GM12878 (cell line): ENCODE data around the gene LRP5. TPM values are rescaled to one million over a fixed set of nuclear protein-coding genes. Genes with fewer than 3 reads are reported as not detected.

ENCODE experiments used
- BCL11A ChIP-seq: IDR thresholded peaks from 2 replicates; pipeline ENCODE4 v1.6.1; 2011; ENCODE audit warnings: low read depth, low read length
- CBFB ChIP-seq: IDR thresholded peaks from 2 replicates; pipeline ENCODE4 v1.6.1; 2016; ENCODE audit warnings: antibody characterized with exemption, low read depth
- CEBPZ ChIP-seq: fragments of 150-350 bp; IDR thresholded peaks from 2 replicates; pipeline ENCODE4 v1.6.1; 2016; ENCODE audit warnings: low read depth, low read length
- CHD1 ChIP-seq: IDR thresholded peaks from 2 replicates; pipeline ENCODE4 v1.6.1; 2012; ENCODE audit warnings: low read depth, low read length, improper control_type of control experiment
- CHD2 ChIP-seq: IDR thresholded peaks from 2 replicates; pipeline ENCODE4 v1.6.1; 2011; ENCODE audit warnings: low read depth, low read length, improper control_type of control experiment, borderline replicate concordance
- DPF2 ChIP-seq: fragments of 450-650 bp; IDR thresholded peaks from 2 replicates; pipeline ENCODE4 v1.6.1; 2017; ENCODE audit warnings: mild to moderate bottlenecking
- EGR1 ChIP-seq, 2 experiments: IDR thresholded peaks; 1 replicate in 1 of 2; 2 replicates in 1 of 2; pipeline ENCODE4 v1.6.1; 2011 to 2012; ENCODE audit warnings: low read depth in 2 of 2, low read length in 2 of 2, borderline replicate concordance in 1 of 2, mild to moderate bottlenecking in 1 of 2, moderate library complexity in 1 of 2
- EP300 ChIP-seq, 2 experiments: fragments of 150-350 bp in 1 of 2; IDR thresholded peaks; 2 replicates each; pipeline ENCODE4 v1.6.1; 2011 to 2012; ENCODE audit warnings: low read depth in 2 of 2, low read length in 2 of 2, borderline replicate concordance in 1 of 2, improper control_type of control experiment in 1 of 2, inconsistent platforms in 1 of 2; ENCODE audit not compliant: control insufficient read depth in 1 of 2
- ESRRA ChIP-seq: IDR thresholded peaks from 2 replicates; pipeline ENCODE4 v1.6.1; 2012; ENCODE audit warnings: mild to moderate bottlenecking, low read length, improper control_type of control experiment
- HDAC2 ChIP-seq: fragments of 200-600 bp; sonication (generic); IDR thresholded peaks from 2 replicates; pipeline ENCODE4 v1.6.1; 2017
- IKZF1 ChIP-seq: fragments of 450-650 bp; conservative IDR thresholded peaks from 2 replicates; pipeline ENCODE4 v1.6.1; 2017; ENCODE audit warnings: antibody characterized with exemption, mild to moderate bottlenecking
- MEF2B ChIP-seq: fragments of 450-650 bp; IDR thresholded peaks from 2 replicates; pipeline ENCODE4 v1.6.1; 2018; ENCODE audit warnings: mild to moderate bottlenecking, moderate library complexity; ENCODE audit not compliant: partially characterized antibody, poor library complexity, severe bottlenecking
- NR2C1 ChIP-seq: fragments of 450-650 bp; IDR thresholded peaks from 2 replicates; pipeline ENCODE4 v1.6.1; 2017; ENCODE audit warnings: antibody characterized with exemption, mild to moderate bottlenecking, moderate library complexity
- NR2F1 ChIP-seq: fragments of 450-650 bp; conservative IDR thresholded peaks from 2 replicates; pipeline ENCODE4 v1.6.1; 2017; ENCODE audit warnings: mild to moderate bottlenecking
- PAX5 ChIP-seq: IDR thresholded peaks from 2 replicates; pipeline ENCODE4 v1.6.1; 2011; ENCODE audit warnings: low read depth, low read length, borderline replicate concordance
- PAX8 ChIP-seq: fragments of 450-650 bp; IDR thresholded peaks from 2 replicates; pipeline ENCODE4 v1.6.1; 2017; ENCODE audit warnings: mild to moderate bottlenecking, moderate library complexity
- RB1 ChIP-seq: fragments of 450-650 bp; formaldehyde crosslinking; IDR thresholded peaks from 2 replicates; pipeline ENCODE4 v1.6.1; 2017; ENCODE audit warnings: mild to moderate bottlenecking, borderline replicate concordance
- RFX5 ChIP-seq: IDR thresholded peaks from 2 replicates; pipeline ENCODE4 v1.6.1; 2011; ENCODE audit warnings: low read depth, low read length, improper control_type of control experiment
- RUNX3 ChIP-seq: IDR thresholded peaks from 2 replicates; pipeline ENCODE4 v1.6.1; 2012; ENCODE audit warnings: low read length, inconsistent platforms
- SKIL ChIP-seq: fragments of 450-650 bp; IDR thresholded peaks from 2 replicates; pipeline ENCODE4 v1.6.1; 2017; ENCODE audit warnings: mild to moderate bottlenecking, low read depth, inconsistent platforms; ENCODE audit not compliant: poor library complexity, severe bottlenecking
- SMAD5 ChIP-seq: IDR thresholded peaks from 2 replicates; pipeline ENCODE4 v1.6.1; 2016; ENCODE audit warnings: antibody characterized with exemption, low read depth
- SMARCA5 ChIP-seq: fragments of 450-650 bp; IDR thresholded peaks from 2 replicates; pipeline ENCODE4 v1.6.1; 2017; ENCODE audit warnings: mild to moderate bottlenecking
- SMC3 ChIP-seq: IDR thresholded peaks from 2 replicates; pipeline ENCODE4 v1.6.1; 2011; ENCODE audit warnings: low read length, improper control_type of control experiment, borderline replicate concordance
- SRF ChIP-seq, 2 experiments: IDR thresholded peaks; 2 replicates each; pipeline ENCODE4 v1.6.1; 2011; ENCODE audit warnings: low read depth in 2 of 2, low read length in 2 of 2, mild to moderate bottlenecking in 1 of 2, moderate library complexity in 1 of 2
- SUZ12 ChIP-seq: fragments of 200-600 bp; sonication (generic); IDR thresholded peaks from one replicate; pipeline ENCODE4 v1.6.1; 2018; ENCODE audit warnings: antibody characterized with exemption, mild to moderate bottlenecking; ENCODE audit not compliant: unreplicated experiment
- TARDBP ChIP-seq: IDR thresholded peaks from 2 replicates; pipeline ENCODE4 v1.6.1; 2016; ENCODE audit warnings: borderline replicate concordance
- YY1 ChIP-seq: IDR thresholded peaks from 2 replicates; pipeline ENCODE4 v1.6.1; 2011; ENCODE audit warnings: low read depth, mild to moderate bottlenecking, low read length
- ZNF217 ChIP-seq: fragments of 450-650 bp; IDR thresholded peaks from 2 replicates; pipeline ENCODE4 v1.6.1; 2017; ENCODE audit warnings: antibody characterized with exemption, mild to moderate bottlenecking
- polyA plus RNA-seq, 11 experiments: library from polyadenylated mRNA; depleted of rRNA in 4 of 11; unstranded in 6 of 11; stranded (reverse) in 5 of 11; fragments of >200 nt; fragmentation: Nextera tagmentation in 4 of 11; fragmentation: Illumina TruSeq in 1 of 11; extraction: Ambion mirVana in 4 of 11; extraction: Trizol in 1 of 11; gene quantifications; 1 replicate in 1 of 11; 2 replicates in 10 of 11; pipeline versions ENCODE4 v1.2.1 to v1.2.3, GENCODE V29; 2011 to 2016; ENCODE audit warnings: inconsistent platforms in 2 of 11, missing spikeins in 2 of 11, low read depth in 1 of 11
- total RNA-seq, 4 experiments: library from RNA; depleted of rRNA in 3 of 4; stranded (reverse); fragments of >200 nt in 3 of 4; fragmentation: Illumina TruSeq in 1 of 4; extraction: Trizol in 1 of 4; gene quantifications; 2 replicates each; pipeline versions ENCODE4 v1.2.1 to v1.2.3, GENCODE V29; 2013 to 2021

Gene LRP5
- total and polyA plus RNA-seq, 10 of the 15 experiments (the other 5 are each of a cell fraction or from before 2014, with no cell fraction given), result 0.37 to 34.0 (median 6.6) TPM

- TF ChIP-seq CBFB (no peak), SRF (IDR thresholded peaks at IDR 0.05; ENCODE audit: low read depth in 2 of 2, low read length in 2 of 2) (no peak), ZNF217 (peak; percentile 79), CHD1 (no peak), SMC3 (no peak), RB1 (no peak), NR2C1 (no peak), NR2F1 (peak; percentile 83), PAX8 (no peak), DPF2 (0 out of 2 replicates have a peak, but pooled peaks have one; percentile 28), RFX5 (no peak), PAX5 (no peak), HDAC2 (no peak), ESRRA (no peak), EP300 (IDR thresholded peaks at IDR 0.05; ENCODE audit: borderline replicate concordance in 1 of 2, control insufficient read depth in 1 of 2, low read depth in 2 of 2, low read length in 2 of 2) (no peak), SUZ12 (no peak), EGR1 (IDR thresholded peaks at IDR 0.05; ENCODE audit: borderline replicate concordance in 1 of 2, low read depth in 2 of 2, low read length in 2 of 2) (no peak), IKZF1 (no peak), SMARCA5 (peak; percentile 89), YY1 (no peak), BCL11A (peak; percentile 83; the same call in 1 of the 2 replicates), RUNX3 (peak; percentile 26; the same call in 1 of the 2 replicates), TARDBP (no peak), SMAD5 (no peak), SKIL (no peak), CHD2 (no peak), CEBPZ (no peak), MEF2B (no peak)
These were observed 27.8 kb downstream of the LRP5 start (continued) for GRCh38 chr11:68340003-68340767.
